HCT116 (cell line): ENCODE data around the gene OLFML1.

Source experiments
- RAD21 ChIP-seq: IDR thresholded peaks from 2 replicates; pipeline ENCODE4 v1.6.1; 2012; ENCODE audit warnings: low read depth, mild to moderate bottlenecking
- ZFX ChIP-seq: fragments of 450-650 bp; IDR thresholded peaks from 2 replicates; pipeline ENCODE4 v1.6.1; 2017

- TF ChIP-seq RAD21 (no peak), ZFX (no peak)
Measured at GRCh38 chr11:7538031-7538430, 52.7 kb downstream of the OLFML1 start.
